GM12873 (cell line): ENCODE measurements around the gene FNDC3A.

Experiments used
- TF ChIP-seq, protein P1 (sequence below): IDR thresholded peaks from 2 replicates; pipeline ENCODE4 v1.5.1; 2012; ENCODE audit warnings: low read depth, mild to moderate bottlenecking, moderate library complexity, low read length, control low read depth; ENCODE audit not compliant: insufficient read depth; ENCODE audit errors: missing control alignments

FNDC3A gene, protein sequence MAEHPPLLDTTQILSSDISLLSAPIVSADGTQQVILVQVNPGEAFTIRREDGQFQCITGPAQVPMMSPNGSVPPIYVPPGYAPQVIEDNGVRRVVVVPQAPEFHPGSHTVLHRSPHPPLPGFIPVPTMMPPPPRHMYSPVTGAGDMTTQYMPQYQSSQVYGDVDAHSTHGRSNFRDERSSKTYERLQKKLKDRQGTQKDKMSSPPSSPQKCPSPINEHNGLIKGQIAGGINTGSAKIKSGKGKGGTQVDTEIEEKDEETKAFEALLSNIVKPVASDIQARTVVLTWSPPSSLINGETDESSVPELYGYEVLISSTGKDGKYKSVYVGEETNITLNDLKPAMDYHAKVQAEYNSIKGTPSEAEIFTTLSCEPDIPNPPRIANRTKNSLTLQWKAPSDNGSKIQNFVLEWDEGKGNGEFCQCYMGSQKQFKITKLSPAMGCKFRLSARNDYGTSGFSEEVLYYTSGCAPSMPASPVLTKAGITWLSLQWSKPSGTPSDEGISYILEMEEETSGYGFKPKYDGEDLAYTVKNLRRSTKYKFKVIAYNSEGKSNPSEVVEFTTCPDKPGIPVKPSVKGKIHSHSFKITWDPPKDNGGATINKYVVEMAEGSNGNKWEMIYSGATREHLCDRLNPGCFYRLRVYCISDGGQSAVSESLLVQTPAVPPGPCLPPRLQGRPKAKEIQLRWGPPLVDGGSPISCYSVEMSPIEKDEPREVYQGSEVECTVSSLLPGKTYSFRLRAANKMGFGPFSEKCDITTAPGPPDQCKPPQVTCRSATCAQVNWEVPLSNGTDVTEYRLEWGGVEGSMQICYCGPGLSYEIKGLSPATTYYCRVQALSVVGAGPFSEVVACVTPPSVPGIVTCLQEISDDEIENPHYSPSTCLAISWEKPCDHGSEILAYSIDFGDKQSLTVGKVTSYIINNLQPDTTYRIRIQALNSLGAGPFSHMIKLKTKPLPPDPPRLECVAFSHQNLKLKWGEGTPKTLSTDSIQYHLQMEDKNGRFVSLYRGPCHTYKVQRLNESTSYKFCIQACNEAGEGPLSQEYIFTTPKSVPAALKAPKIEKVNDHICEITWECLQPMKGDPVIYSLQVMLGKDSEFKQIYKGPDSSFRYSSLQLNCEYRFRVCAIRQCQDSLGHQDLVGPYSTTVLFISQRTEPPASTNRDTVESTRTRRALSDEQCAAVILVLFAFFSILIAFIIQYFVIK

DNA sequence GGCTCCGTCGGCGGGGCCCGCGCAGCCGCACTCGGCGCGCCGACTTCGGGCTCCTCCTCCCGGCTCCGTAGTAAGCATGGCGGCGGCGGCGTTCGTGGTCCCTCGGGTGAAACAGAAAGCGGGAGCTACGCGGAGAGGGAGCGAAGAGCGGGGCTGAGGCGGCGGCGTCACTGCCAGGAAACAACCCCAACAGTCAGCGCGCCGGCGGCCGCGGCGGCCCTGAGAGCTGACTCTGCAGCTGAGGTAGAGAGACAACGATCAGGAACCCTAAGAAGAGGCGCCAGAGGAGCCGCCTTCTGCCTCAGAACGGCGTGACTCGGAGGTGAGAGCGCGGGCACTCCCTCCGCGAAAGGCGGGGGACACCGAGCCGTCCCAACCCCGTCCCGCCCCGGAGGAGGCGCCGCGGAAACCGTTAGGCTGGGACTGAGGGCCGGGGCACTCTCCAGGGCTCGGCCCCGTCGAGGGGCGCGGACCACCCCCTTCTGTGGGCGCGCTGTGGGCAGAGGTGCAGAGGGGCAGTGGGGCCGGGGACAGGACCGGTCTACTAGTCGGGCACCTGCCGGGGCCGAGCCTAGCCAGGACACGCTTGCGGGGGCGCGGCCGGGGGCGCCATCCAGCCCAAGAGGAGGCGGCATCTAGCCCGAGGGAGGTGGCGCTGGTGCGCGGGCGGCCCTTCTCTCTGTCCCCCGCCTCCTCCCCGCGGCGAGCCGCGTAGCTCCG, at the start of gene FNDC3A:
FNDC3A (plus strand) TSS at position 57 of the 720 bp plus-strand sequence. CDS start 30,279 bp downstream, outside the sequence.
- TF ChIP-seq, protein P1, sequence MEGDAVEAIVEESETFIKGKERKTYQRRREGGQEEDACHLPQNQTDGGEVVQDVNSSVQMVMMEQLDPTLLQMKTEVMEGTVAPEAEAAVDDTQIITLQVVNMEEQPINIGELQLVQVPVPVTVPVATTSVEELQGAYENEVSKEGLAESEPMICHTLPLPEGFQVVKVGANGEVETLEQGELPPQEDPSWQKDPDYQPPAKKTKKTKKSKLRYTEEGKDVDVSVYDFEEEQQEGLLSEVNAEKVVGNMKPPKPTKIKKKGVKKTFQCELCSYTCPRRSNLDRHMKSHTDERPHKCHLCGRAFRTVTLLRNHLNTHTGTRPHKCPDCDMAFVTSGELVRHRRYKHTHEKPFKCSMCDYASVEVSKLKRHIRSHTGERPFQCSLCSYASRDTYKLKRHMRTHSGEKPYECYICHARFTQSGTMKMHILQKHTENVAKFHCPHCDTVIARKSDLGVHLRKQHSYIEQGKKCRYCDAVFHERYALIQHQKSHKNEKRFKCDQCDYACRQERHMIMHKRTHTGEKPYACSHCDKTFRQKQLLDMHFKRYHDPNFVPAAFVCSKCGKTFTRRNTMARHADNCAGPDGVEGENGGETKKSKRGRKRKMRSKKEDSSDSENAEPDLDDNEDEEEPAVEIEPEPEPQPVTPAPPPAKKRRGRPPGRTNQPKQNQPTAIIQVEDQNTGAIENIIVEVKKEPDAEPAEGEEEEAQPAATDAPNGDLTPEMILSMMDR: no peak

DNA sequence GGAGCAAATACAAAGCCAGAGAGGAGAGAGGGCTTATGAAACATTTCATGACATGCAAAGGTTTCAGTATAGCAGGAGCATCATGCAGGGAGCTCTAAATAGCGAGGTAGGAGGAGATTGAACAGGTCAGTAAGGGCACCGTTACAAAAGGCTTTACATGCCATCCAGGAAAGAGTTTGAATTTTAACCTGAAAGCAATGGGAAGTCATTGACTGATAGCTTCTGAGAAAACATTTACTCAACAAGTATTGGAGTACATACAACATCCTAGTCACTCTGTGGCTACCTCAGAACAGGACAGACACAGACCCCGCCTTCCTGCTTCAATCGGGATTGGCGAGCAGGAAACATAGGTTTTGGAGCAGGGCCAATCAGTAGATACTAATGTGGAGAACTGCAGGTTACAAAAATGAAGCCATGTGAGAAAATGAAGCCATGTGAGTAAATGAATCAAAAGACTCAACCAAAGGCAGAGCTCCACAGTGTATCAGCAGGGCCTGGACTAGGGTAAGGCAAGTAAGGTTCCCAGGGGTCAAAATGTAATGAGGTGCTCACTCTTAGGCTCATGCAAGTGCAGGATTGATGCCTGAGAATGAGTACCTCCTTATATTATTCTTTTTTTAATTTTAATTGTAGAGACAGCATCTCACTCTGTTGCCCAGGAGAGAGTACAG, 46.8 kb upstream of the FNDC3A start:
- TF ChIP-seq, protein P1: no peak

DNA sequence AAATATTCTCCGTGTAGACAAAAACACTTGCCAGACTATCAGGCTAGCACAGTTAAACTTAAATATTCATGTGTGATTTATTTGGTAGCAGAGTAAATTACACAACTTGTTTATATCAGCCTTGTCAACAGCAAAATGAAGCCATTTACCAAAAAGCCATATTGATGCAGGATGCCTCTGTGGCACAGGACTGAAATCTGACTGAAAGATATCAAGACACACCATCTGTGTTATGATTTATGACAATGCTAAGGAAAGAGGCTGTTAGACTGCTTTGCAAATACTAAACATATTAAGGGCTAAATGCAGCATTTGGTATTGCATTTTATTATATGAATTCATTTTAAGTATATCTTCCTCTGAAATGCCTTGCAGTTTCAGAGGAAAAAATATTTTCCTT, 44.8 kb upstream of the FNDC3A start:
- TF ChIP-seq, protein P1: no peak

DNA sequence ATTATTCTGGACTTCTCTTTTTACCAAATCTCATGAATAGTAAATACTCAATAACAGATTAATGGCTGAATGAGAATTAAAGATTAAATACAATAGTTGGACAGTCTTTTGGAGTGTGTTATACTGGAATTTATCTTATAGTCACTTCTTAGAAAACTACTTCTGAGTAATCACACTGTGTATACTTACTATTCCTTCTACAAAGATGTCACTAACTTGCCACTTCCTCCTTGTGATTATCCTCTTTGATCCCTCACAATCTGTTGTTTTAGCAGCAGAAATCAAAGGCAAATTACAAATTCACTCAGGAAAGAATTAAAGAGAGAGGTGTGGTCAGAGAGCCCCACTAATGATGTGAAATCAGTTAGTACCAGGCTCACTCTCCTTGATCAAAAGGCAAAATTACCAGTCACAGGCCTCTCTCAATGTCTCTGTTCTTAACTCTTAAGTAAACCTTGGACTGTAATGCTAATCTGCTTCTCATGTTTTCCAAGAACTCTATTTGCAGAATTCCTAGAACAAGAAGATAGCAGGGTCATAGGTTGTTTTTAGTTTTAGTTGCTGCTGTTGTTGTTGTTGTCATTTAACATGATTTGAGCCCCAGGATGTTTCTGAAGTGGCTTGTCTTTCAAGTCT, 37.3 kb upstream of the FNDC3A start:
- TF ChIP-seq, protein P1: no peak

DNA sequence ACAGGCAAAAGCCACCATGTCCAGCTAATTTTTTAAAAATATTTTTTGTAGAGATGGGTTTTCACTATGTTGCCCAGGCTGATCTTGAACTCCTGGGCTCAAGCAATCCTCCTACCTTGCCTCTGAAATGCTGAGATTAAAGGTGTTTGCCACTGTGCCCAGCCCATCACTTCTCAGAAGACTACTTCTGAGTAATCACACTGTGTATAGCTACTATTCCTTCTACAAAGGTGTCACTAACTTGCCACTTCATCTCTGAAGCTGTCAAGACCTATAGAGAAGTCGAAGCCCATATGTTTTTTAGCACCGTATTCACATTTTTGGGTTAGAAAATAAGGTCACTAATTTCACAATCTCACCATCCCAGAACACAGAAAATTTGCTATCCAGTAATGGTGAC, 36.0 kb upstream of the FNDC3A start:
- TF ChIP-seq, protein P1: no peak

DNA sequence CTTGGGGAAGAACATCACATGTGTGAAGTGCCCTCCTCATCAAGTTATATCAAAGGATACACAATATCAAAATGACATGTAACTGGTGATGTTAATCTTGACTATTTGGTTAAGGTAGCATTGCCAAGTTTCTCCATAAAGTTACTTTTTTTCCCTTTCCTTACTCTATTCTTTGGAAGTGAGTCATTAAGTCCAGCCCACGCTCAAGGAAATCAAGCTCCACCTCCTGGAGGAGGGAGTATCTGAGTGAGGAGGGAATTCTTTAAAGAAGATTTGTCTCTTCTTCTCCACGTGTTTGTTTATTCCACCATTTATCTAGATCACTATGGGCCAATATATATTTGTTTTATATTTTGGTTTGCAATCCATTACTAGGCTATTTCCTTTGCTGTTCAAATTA, 33.6 kb upstream of the FNDC3A start:
- TF ChIP-seq, protein P1: no peak
